ENCODE measurements around the gene ZNF341.

- TF ChIP-seq POLR2A (IDR thresholded peaks at IDR 0.05; ENCODE audit: low read depth, low read length) (no peak), POLR2AphosphoS5 (IDR thresholded peaks at IDR 0.05; ENCODE audit: low read depth, low read length) (no peak)
These were observed 91.2 kb downstream of the ZNF341 start for GRCh38 chr20:33822991-33823390.

Data from GM12892 (cell line).